Eye (tissue), 1 donor: ENCODE data around the gene ENTPD2.

ENCODE experiments used
- DNase-seq: peaks from one replicate; pipeline ENCODE4 v3.0.0-alpha.2; 2015

ENTPD2 gene

GRCh38 chr9:137078701-137079400 lies 25.0 kb upstream of the ENTPD2 start:
- peak; percentile 39 for DNase-seq

- peak; percentile 35 for DNase-seq
These were observed 24.2 kb upstream of the ENTPD2 start for GRCh38 chr9:137077758-137078693.

GRCh38 chr9:137077010-137077747 lies 23.3 kb upstream of the ENTPD2 start, which contains the start of gene UAP1L1:
Gene UAP1L1, plus strand, starts transcription at chr9:137077517. Its CDS starts 16 bp downstream, at chr9:137077533.
- DNase-seq, result peak; percentile 46

DNA sequence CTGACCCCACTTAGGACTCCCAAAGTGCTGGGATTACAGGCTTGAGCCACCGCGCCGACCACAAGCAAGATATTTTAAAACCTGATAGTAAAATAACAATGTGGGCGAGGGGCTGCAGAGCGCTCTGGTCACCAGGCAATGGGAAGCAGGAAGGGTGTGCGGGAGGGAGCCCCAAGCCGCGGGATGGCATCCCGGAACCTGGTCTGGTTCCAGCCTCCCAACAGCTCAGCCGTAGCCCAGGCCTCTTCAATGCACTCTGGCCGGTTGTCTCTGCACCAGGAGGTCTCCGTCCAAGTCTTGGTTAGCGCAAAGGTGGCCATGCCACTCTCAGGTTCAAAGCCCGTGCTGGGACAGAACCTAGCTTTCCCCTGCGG lies 22.8 kb upstream of the ENTPD2 start:
- DNase-seq, result no peak

- DNase-seq, result no peak
These were observed 21.5 kb upstream of the ENTPD2 start for GRCh38 chr9:137075275-137075775.

GRCh38 chr9:137074657-137075274 lies 20.9 kb upstream of the ENTPD2 start:
- no peak for DNase-seq

GRCh38 chr9:137073992-137074399 lies 20.1 kb upstream of the ENTPD2 start:
- DNase-seq, result no peak

- DNase-seq, result no peak
These were observed 17.4 kb upstream of the ENTPD2 start for GRCh38 chr9:137071282-137071681.

- DNase-seq, result peak; percentile 79
These were observed 17.0 kb upstream of the ENTPD2 start for GRCh38 chr9:137070906-137071275.

GRCh38 chr9:137070201-137070905 lies 16.5 kb upstream of the ENTPD2 start, which contains the start of gene SAPCD2:
Gene SAPCD2, minus strand, starts transcription at chr9:137070557. Its CDS starts 97 bp downstream, at chr9:137070460.
- DNase-seq, result peak; percentile 93

- DNase-seq, result peak; percentile 41
These were observed 15.7 kb upstream of the ENTPD2 start for GRCh38 chr9:137069508-137070091.

DNA sequence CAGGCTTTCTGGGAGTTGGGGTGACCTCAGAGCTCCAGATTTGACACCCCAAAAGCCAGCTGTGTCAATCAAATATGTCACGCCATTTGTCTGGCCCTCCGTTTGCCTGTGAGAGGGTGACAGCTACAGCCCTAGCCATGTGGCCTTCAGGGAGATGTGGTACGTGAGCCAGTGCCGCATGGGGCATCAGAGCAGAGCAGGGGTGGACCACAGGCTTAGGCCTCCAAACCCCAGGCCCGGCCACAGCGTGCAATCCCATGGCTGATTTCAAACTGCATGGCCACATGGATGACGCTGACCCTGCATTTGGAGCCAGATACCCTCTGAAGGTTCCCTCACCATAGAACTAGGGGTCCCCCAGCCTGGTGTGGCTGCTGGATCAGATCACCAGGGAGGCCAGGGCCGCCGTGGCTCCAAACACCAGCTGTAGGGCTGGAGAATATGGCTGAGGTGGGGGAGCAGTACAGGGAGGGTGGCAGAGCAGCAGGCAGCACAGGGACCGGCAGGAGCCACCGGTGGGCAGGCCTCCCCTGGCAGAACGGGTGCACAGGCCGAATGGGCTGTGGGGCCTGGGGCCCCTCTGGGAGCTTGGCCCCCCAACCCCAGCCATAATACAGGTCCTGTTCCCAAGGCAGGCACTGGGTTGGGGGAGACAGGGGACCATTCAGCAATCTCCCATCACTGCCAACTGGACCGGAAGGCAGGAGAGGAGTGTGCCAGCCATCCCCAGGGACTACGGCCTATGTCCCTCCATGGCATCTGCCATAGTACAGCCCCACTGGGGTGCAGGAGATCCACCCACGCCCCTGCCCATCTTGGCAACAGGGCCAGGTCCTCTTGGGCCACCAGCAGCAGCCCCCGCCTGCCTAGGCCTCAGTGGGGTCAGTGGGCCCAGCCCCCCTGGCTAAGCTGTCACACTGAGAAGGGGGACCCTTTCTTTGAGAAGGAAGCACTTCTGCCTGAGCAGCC lies 15.0 kb upstream of the ENTPD2 start:
- DNase-seq, result no peak

GRCh38 chr9:137067860-137068538 lies 14.1 kb upstream of the ENTPD2 start:
- peak; percentile 89 for DNase-seq

- DNase-seq, result no peak
These were observed 12.4 kb upstream of the ENTPD2 start for GRCh38 chr9:137066096-137066861.

GRCh38 chr9:137065336-137065967 lies 11.6 kb upstream of the ENTPD2 start:
- no peak for DNase-seq

- DNase-seq, result no peak
These were observed 11.0 kb upstream of the ENTPD2 start for GRCh38 chr9:137064880-137065164.

- peak; percentile 82 for DNase-seq
These were observed 10.4 kb upstream of the ENTPD2 start for GRCh38 chr9:137064027-137064879.
